Kidney (tissue), 14 donors: Measurements from ENCODE around the gene HES4. TPM values are rescaled to one million over a fixed set of nuclear protein-coding genes. Genes with fewer than 3 reads are reported as not detected.
"Not testable (repeated sequence)": the region's sequence is repeated elsewhere in the genome, so short reads cannot be mapped to it uniquely, and the experiment has no call there.

ENCODE experiments used
- DNase-seq, 5 donors: peaks; one replicate each; pipeline ENCODE4 v3.0.0-alpha.2; 2013 to 2020
- FAIRE-seq: peaks from 2 replicates; lab custom pipeline; 2012; peaks lifted over from hg19 to GRCh38; lab: Jason Lieb, UNC
- H3K27ac ChIP-seq, 2 donors: one replicate each; pipeline ENCODE4 v1.7.0; 2013; ENCODE audit warnings: low read depth in 2 of 2, low read length in 2 of 2, inconsistent platforms in 1 of 2
- H3K27me3 ChIP-seq: one replicate; pipeline ENCODE4 v1.7.1; 2013; ENCODE audit warnings: low read length, inconsistent platforms; ENCODE audit not compliant: control insufficient read depth, insufficient read depth
- H3K36me3 ChIP-seq, 3 donors: one replicate each; pipeline versions ENCODE4 v1.7.0 to v1.7.1; 2013; ENCODE audit warnings: low read length in 3 of 3, control low read depth in 1 of 3, inconsistent platforms in 1 of 3; ENCODE audit not compliant: insufficient read depth in 3 of 3, control insufficient read depth in 2 of 3
- H3K4me1 ChIP-seq, 3 donors: one replicate each; pipeline versions ENCODE4 v1.7.0 to v1.7.1; 2013; ENCODE audit warnings: low read length in 3 of 3, inconsistent platforms in 1 of 3, low read depth in 1 of 3; ENCODE audit not compliant: control insufficient read depth in 2 of 3, insufficient read depth in 2 of 3
- H3K4me3 ChIP-seq, 3 donors: one replicate each; pipeline versions ENCODE4 v1.7.0 to v1.8.1; 2013; ENCODE audit warnings: low read length in 3 of 3, control low read depth in 1 of 3, inconsistent platforms in 1 of 3
- H3K9ac ChIP-seq, 3 donors: one replicate each; pipeline versions ENCODE4 v1.7.0 to v1.7.1; 2013; ENCODE audit warnings: low read length in 3 of 3, control low read depth in 1 of 3, inconsistent platforms in 1 of 3
- H3K9me3 ChIP-seq, 3 donors: one replicate each; pipeline versions ENCODE4 v1.7.0 to v1.7.1; 2013; ENCODE audit warnings: low read length in 3 of 3, control low read depth in 1 of 3, inconsistent platforms in 1 of 3; ENCODE audit not compliant: control insufficient read depth in 2 of 3, insufficient read depth in 1 of 3
- intact Hi-C: fragments of 100-400 bp; cut with DNase I; formaldehyde crosslinking; loops from one replicate; pipeline ENCODE4 v1.11.1; 2022
- polyA plus RNA-seq: library from polyadenylated mRNA; stranded (reverse); fragments of 350-450 nt; fragmentation: Illumina TruSeq; extraction: RNeasy Lipid Tissue Mini Kit (QIAGEN cat#74804); gene quantifications from one replicate; pipeline ENCODE4 v1.2.3, GENCODE V29; 2014; ENCODE audit warnings: low read depth, low replicate concordance; ENCODE audit not compliant: insufficient read depth
- total RNA-seq: library from RNA; stranded (reverse); fragmentation: NEBNext Ultra II Directional; extraction: Animal tissue kit (Norgen Biotek cat#: 25700); gene quantifications from one replicate; pipeline ENCODE4 v1.2.1, GENCODE V29; 2021
- TF ChIP-seq, protein P1 (sequence below): IDR thresholded peaks from 3 replicates; pipeline ENCODE4 v1.5.1; 2012; ENCODE audit warnings: mild to moderate bottlenecking, moderate library complexity, borderline replicate concordance; ENCODE audit not compliant: insufficient read depth; ENCODE audit errors: extremely low read depth
- donor health status: control.
- donor health status: control.
- donor health status: control.
- donor health status: control.
- donor health status: control.
- donor health status: DM: yes; HTN: yes; CAD: no.
- donor health status: Normal renal cell carcinoma (clear cell type).

HES4 gene
- total and polyA plus RNA-seq, 2 donors from 2014 or later, result 15.8 to 32.0 TPM

DNA sequence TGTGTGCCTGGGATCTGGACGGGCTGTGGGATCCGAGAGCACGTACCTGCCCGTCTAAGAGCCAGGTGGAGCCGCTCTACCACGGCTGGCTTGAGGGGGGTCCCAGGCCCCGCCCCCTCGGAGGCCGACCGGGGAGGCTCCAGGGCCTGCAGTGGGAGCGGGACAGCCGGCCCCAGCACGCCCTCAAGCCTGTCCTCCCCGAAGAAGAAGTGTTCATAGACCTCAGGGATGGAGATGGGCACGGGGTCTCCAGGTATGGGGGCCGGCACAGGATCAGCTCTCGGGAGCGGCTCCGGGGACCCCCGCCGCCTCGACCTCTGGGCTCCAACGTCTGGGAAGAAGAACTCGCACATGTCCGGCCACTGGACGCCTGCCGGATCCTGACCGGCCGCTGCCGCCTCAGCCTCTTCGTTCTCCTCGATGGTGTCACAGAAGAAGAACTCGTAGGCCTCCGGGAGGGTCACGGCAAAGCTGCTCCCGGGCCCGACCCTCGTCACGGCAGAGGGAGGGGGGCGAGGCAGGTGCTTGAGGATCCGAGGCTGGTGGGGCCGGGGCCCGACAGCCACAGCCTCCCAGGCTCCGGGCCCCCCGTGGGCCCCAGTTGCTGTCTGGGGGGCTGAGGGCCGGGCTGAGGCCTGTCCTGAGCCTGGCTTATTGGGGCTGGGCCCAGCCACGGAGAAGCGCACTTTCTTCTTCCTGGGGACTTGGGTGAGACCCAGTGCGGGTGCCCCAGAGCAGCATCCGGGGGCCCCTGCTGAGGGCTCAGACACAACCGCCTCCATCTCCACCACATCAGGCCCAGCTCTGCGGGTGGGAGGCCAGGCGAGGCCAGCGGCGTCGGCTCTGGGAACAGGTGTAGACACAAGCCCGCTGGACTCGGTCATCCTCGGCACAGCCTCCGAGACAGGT is 20.8 kb downstream of the HES4 start:
- Histone ChIP-seq H3K9me3 (no peaks in the 10 kb centered on the region), H3K4me1 (peaks cover 0 to 8% (median 0%) of the 10 kb centered on the region in 3 donors), H3K27me3 (no peaks in the 10 kb centered on the region), H3K4me3 (no peak overlapping the region), H3K27ac (no peak overlapping the region), H3K36me3 (no peaks in the 10 kb centered on the region), H3K9ac (no peak overlapping the region)
- DNase-seq (peak in 2 of 5 donors; percentile 40 to 75), FAIRE-seq (no peak)
- TF ChIP-seq, protein P1, sequence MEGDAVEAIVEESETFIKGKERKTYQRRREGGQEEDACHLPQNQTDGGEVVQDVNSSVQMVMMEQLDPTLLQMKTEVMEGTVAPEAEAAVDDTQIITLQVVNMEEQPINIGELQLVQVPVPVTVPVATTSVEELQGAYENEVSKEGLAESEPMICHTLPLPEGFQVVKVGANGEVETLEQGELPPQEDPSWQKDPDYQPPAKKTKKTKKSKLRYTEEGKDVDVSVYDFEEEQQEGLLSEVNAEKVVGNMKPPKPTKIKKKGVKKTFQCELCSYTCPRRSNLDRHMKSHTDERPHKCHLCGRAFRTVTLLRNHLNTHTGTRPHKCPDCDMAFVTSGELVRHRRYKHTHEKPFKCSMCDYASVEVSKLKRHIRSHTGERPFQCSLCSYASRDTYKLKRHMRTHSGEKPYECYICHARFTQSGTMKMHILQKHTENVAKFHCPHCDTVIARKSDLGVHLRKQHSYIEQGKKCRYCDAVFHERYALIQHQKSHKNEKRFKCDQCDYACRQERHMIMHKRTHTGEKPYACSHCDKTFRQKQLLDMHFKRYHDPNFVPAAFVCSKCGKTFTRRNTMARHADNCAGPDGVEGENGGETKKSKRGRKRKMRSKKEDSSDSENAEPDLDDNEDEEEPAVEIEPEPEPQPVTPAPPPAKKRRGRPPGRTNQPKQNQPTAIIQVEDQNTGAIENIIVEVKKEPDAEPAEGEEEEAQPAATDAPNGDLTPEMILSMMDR, result no peak
- intact Hi-C loops, result no loop called here

DNA sequence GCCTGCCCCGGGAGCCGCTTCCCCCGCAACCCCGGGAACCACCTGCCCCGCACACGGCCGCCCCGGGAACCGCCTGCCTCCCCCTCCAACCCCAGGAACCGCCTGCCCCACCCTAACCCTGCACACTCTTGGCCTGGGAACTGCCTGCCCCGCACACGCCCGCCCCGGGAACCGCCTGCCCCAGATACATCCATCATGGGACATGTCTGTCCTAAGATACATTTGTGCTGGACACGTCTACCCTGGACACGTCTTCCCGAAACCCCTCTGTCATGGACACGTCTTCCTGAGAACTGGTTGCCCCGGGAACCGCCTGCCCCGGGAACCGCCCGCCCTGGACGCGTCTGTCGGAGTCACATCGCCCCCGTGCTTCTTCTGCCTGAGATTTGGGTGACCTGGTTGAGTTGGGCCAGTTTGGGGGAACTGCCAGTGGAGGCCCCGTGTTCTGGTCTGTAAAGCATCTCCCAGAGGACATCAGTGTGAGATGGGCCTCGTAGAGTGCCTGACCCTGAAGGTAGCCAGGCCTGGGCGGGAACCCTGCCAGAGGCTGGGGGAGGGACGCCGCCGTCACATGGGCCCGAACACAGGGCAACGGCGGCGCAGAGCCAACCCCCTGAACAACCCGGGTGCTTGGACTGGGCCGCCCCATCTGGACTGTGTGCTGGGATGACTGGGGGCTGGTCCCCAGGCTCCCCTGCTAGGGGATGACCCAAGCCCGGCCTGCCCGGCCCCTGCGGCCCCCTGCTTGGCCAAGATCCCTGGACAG is 21.6 kb downstream of the HES4 start:
- intact Hi-C loops, result no loop called here
- Histone ChIP-seq H3K4me1 (peaks cover 0 to 8% (median 0%) of the 10 kb centered on the region in 3 donors), H3K4me3 (no peak overlapping the region), H3K9me3 (no peaks in the 10 kb centered on the region), H3K27ac (no peak overlapping the region), H3K27me3 (no peaks in the 10 kb centered on the region), H3K36me3 (no peaks in the 10 kb centered on the region), H3K9ac (no peak overlapping the region)
- no peak for FAIRE-seq
- peak in 2 of 5 donors; percentile 47 to 69 for DNase-seq
- TF ChIP-seq, protein P1, result no peak

DNA sequence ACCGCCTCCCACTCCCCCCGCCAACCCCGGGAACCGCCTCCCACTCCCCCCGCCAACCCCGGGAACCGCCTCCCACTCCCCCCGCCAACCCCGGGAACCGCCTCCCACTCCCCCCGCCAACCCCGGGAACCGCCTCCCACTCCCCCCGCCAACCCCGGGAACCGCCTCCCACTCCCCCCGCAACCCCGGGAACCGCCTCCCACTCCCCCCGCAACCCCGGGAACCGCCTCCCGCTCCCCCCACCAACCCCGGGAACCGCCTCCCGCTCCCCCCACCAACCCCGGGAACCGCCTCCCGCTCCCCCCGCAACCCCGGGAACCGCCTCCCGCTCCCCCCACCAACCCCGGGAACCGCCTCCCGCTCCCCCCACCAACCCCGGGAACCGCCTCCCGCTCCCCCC is 23.1 kb downstream of the HES4 start:
- H3K9ac ChIP-seq, H3K4me1 ChIP-seq, H3K4me3 ChIP-seq, intact Hi-C loops, H3K27me3 ChIP-seq, H3K27ac ChIP-seq, H3K36me3 ChIP-seq, H3K9me3 ChIP-seq, DNase-seq, FAIRE-seq: not testable (repeated sequence)
